ENCODE results near the gene PRPSAP1. TPM values are rescaled to one million over a fixed set of nuclear protein-coding genes. Genes with fewer than 3 reads are reported as not detected.
"Not testable (repeated sequence)": the region's sequence is repeated elsewhere in the genome, so short reads cannot be mapped to it uniquely, and the experiment has no call there.

PRPSAP1 gene
- total and polyA plus RNA-seq, 12 donors: 26.0 to 79.3 (median 43.1) TPM

GRCh38 chr17:76366247-76366646, 12.5 kb upstream of the PRPSAP1 start:
- DNase-seq: no peak
- Histone ChIP-seq H3K36me3 (replicated peaks in 1 of 2) (no peaks in the 10 kb centered on the region), H3K4me1 (replicated peaks in 1 of 2) (peaks cover 0 to 8% of the 10 kb centered on the region in 2 donors), H3K27me3 (no peaks in the 10 kb centered on the region), H3K4me3 (no peak overlapping the region), H3K27ac (no peak overlapping the region), H3K9me3 (replicated peaks in 1 of 3) (no peaks in the 10 kb centered on the region)
- TF ChIP-seq CTCF (IDR thresholded peaks at IDR 0.05): no peak
- no peak for TF ChIP-seq POLR2A (IDR thresholded peaks at IDR 0.05)
- intact Hi-C loops (cut with DNase I): no loop called here
- WGBS, 4 donors: 90 to 100% (median 96%) methylated on average over 3 of the region's 3 CpGs

- H3K4me3 ChIP-seq: no peak overlapping the region
- H3K9me3 ChIP-seq (replicated peaks in 1 of 3): no peaks in the 10 kb centered on the region
- peak in 1 of 7 donors; percentile 16 for DNase-seq
- WGBS, 4 donors: 41 to 55% (median 46%) methylated on average over 12 of the region's 12 CpGs
- intact Hi-C loops (cut with DNase I): no loop called here
- H3K4me1 ChIP-seq (replicated peaks in 1 of 2): peaks cover 0 to 8% of the 10 kb centered on the region in 2 donors
- H3K36me3 ChIP-seq (replicated peaks in 1 of 2): no peaks in the 10 kb centered on the region
- no peaks in the 10 kb centered on the region for H3K27me3 ChIP-seq
- H3K27ac ChIP-seq: no peak overlapping the region
- TF ChIP-seq POLR2A (IDR thresholded peaks at IDR 0.05) (no peak), CTCF (IDR thresholded peaks at IDR 0.05) (peak; percentile 9 to 44 (median 26))
Observed at GRCh38 chr17:76365256-76365903, 11.7 kb upstream of the PRPSAP1 start.

GRCh38 chr17:76363107-76363842, 9.6 kb upstream of the PRPSAP1 start:
- Histone ChIP-seq H3K27me3 (no peaks in the 10 kb centered on the region), H3K4me1 (replicated peaks in 1 of 2) (peaks cover 0 to 8% of the 10 kb centered on the region in 2 donors), H3K9me3 (replicated peaks in 1 of 3) (no peaks in the 10 kb centered on the region), H3K27ac (no peak overlapping the region), H3K36me3 (replicated peaks in 1 of 2) (no peaks in the 10 kb centered on the region), H3K4me3 (no peak overlapping the region)
- intact Hi-C loops (cut with DNase I): no loop called here
- 81 to 84% (median 82%) methylated on average over 11 of the region's 11 CpGs for WGBS, 4 donors
- TF ChIP-seq POLR2A (IDR thresholded peaks at IDR 0.05) (no peak), CTCF (IDR thresholded peaks at IDR 0.05) (no peak)
- no peak for DNase-seq

GRCh38 chr17:76360461-76360860, 6.7 kb upstream of the PRPSAP1 start:
- TF ChIP-seq POLR2A (IDR thresholded peaks at IDR 0.05): no peak
- TF ChIP-seq CTCF (IDR thresholded peaks at IDR 0.05): no peak
- Histone ChIP-seq H3K27ac (peak overlapping the region in 2 of 5 donors; percentile 57 to 69), H3K27me3 (no peaks in the 10 kb centered on the region), H3K4me1 (replicated peaks in 1 of 2) (peaks cover 0 to 8% of the 10 kb centered on the region in 2 donors), H3K9me3 (replicated peaks in 1 of 3) (no peaks in the 10 kb centered on the region), H3K36me3 (replicated peaks in 1 of 2) (no peaks in the 10 kb centered on the region), H3K4me3 (no peak overlapping the region)
- WGBS, 4 donors: 40 to 60% (median 54%) methylated on average over 2 of the region's 2 CpGs
- DNase-seq: peak in 1 of 7 donors; percentile 44
- intact Hi-C loops (cut with DNase I): no loop called here

- 78 to 89% (median 82%) methylated on average over 6 of the region's 6 CpGs for WGBS, 4 donors
- H3K36me3 ChIP-seq (replicated peaks in 1 of 2); H3K9me3 ChIP-seq (replicated peaks in 1 of 3); DNase-seq; H3K4me1 ChIP-seq (replicated peaks in 1 of 2); H3K27me3 ChIP-seq; H3K4me3 ChIP-seq; intact Hi-C loops (cut with DNase I): not testable (repeated sequence)
- peak overlapping the region in 1 of 5 donors; percentile 57 for H3K27ac ChIP-seq
Observed at GRCh38 chr17:76359776-76360175, 6.1 kb upstream of the PRPSAP1 start.

Measured in adrenal gland (tissue), 12 donors.